Smooth muscle cell of the brain vasculature (primary cell): ENCODE measurements around the gene PDCD1.
"Not testable (repeated sequence)": the region's sequence is repeated elsewhere in the genome, so short reads cannot be mapped to it uniquely, and the experiment has no call there.

Experiments
- DNase-seq: peaks from one replicate; pipeline ENCODE4 v3.0.0-alpha.2; 2012; ENCODE audit warnings: low read depth, low spot score

Gene PDCD1

DNA sequence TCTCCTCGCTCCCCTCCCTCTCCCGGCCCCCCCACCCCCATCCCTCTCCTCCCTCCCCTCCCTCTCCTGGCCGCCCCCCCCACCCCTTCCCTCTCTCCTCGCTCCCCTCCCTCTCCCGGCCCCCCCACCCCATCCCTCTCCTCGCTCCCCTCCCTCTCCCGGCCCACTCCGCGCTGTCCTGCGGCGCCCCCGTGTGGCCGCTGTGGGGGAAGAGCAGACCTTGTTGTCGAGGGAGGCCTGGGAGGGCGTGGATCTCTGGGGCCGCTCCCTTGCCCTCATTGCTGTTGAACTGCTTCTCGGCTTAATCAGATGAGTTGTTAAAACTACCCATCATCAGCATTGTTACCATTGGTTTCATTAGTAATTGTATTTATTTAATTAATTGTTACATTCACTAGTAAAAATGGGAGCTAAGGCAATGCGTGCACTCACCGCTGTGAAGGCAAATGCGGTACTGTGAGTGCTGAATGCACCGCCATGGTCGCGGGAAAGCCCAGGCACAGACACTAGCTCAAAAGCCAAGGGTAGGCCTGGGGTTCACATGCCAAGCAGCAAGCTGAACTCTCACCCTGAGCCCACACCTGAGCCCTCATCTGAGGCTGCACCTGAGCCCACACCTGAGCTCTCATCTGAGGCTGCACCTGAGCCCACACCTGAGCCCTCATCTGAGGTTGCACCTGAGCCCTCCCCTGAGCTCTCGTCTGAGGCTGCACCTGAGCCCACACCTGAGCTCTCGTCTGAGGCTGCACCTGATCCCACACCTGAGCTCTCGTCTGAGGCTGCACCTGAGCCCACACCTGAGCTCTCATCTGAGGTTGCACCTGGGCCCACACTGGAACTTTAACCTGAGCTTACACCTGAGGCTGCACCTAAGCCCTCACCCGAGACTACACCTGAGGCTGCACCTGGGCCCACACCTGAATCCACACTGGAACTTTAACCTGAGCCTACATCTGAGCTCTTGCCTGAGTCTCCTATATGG, 19.6 kb upstream of the PDCD1 start:
- DNase-seq = no peak

DNA sequence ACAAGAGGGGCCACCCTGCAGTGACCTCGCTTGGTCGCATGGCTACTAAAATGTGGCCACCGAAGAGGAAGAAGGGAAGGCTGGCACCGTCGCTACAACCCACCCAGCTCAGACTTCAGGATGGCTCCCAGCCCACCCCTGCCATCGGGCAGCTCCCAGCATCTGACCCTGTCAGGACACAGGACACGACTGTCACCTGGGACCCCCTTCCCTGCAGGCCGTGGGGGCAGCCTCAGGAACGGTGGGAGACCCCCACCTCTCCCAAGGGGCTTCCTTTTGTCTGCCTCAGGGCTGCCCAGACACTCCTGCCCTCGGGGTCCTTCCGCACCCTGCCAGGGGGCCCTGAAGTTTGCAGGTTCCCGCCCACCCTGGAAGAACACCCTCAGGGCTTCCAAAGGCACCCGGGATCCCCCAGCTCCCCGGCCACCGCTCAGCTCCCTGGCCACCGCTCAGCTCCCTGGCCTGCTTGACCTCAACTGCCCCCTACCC, 18.5 kb upstream of the PDCD1 start:
- DNase-seq = no peak

DNA sequence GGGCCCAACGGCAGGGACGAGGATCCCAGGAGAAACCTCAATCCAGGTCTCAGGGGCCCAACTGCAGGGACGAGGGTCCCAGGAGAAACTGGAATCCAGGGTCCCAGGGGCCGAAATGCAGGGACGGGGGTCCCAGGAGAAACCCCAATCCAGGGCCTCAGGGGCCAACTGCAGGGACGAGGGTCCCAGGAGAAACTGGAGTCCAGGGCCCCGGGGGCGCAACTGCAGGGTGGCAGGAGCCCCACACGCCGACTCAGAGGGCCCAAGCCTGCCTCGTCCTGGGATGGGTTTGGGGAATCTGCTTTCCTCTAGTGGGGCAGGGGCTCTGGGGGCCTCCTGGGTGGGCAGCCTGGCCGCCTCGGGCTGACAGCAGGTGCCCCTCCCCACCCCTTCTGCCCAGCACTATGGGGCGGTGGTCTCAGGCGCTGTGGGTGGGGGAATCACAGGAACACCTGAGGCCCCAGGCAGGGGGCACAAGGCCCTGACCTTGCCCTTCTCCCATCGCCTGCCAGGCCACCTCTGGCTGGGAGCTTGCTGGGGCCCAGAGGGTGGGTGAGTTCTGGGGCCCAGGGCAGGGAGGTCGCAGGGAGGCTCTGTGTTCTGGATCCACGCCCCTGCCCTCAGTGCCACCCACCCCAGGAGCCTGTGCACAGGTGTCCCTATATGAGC, 18.0 kb upstream of the PDCD1 start:
- no peak for DNase-seq

DNA sequence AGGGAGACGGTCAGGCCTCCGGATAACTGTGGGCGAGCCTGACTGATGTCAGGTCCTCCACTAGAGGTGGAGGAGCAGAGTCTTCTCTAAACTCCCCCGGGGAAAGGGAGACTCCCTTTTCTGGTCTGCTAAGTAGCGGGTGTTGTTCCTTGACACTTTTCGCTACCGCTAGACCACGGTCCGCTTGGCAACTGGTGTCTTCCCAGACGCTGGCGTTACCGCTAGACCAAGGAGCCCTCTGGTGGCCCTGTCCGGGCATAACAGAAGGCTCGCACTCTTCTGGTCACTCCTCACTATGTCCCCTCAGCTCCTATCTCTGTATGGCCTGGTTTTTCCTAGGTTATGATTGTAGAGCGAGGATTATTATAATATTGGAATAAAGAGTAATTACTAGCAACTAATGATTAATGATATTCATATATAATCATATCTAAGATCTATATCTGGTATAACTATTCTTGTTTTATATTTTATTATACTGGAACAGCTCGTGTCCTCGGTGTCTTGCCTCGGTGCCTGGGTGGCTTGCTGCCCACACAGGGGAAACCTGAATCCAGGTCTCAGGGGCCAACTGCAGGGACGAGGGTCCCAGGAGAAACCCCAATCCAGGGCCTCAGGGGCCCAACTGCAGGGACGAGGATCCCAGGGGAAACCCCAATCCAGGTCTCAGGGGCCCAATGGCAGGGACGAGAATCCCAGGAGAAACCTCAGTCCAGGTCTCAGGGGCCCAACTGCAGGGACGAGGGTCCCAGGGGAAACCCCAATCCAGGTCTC, 17.2 kb upstream of the PDCD1 start:
- DNase-seq = not testable (repeated sequence)

DNA sequence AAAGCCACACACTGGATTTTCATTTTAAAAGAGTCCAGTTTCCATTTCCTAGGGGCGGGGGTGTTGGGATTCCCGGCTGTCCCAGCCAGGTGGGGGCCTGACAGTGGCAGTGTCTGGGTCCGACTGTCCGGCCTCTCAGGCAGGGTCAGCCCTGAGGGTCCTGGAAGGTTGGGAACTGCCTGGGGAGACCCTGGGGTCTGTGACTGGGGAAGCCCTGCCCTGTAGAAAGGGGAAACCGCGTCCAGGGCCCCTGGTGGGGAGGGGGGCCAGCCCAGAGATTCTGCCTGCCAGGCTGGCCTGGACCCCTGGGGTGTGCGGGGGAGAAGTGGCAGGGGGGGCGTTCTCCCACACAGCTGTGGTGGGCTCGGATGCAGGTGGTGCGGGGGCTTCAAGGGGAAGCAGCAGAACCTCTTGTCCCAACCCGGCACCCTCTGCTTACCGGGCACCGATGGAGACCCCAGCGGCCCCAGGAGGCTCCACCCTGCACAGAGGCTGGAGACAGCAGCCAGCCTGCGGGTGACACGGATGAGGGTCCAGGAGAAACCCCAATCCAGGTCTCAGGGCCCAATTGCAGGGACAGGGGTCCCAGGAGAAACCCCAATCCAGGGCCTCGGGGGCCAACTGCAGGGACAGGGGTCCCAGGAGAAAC, 15.7 kb upstream of the PDCD1 start:
- DNase-seq = no peak

DNA sequence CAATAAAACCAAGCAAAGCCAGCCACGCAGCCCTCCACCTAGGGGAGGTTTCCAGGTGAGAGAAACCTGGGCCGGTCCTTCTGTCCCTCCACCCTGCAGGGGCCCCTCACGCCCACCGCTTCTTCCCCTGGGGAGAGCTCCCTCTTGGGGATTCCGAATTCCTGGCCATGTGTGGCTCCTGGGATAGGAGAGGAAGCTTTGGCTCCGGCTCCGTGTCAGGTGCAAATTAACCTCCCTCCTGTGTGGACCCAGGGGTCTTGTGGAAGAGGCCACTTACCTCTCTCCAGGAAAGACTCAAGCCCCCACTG, 15.1 kb upstream of the PDCD1 start:
- DNase-seq = no peak

DNA sequence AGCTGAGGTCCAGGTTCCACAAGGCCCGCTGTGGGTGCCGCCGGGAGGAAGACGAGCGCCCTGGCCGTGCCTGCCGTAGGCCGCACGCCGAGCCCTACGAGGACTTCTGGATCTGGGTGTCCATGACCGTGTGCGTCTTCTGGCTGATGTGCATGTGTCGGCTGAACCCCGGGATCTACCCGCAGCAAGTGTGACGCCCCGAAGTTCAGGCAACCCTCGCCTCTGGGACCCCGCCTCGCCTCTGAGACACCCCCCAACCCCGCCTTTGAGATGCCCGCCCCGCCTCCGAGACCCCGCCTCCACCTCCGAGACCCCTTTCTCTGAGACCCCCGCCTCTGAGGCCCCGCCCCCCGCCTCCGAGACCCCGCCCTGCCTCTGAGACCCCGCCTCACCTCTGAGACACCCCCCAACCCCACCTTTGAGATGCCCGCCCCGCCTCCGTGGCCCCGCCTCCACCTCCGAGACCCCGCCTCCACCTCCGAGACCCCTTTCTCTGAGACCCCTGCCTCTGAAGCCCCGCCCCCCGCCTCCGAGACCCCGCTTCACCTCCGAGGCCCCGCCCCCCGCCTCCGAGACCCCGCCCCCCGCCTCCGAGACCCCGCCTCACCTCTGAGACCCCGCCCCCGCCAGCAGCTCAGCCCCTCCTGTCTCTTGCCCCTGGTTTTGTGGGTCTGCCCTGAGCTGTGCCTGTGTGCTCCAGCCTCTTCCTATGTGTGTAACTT, 14.5 kb upstream of the PDCD1 start:
- DNase-seq = no peak

DNA sequence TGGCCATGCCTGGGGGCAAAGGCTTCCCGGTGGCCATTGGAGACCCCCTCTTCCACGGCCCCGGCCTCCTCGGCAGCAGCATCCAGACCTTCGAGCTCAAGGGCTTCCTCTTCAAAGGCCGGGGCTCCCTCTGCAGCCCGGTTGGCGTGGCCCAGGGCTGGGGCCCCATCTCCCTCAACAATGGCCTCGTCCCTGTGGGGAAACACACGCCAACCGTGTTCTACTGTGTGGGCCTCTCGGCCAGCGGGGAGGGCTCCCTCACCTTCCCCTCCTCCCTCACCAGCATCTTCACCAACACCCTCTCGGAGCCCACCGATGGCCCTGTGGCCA, 13.6 kb upstream of the PDCD1 start:
- no peak for DNase-seq

DNA sequence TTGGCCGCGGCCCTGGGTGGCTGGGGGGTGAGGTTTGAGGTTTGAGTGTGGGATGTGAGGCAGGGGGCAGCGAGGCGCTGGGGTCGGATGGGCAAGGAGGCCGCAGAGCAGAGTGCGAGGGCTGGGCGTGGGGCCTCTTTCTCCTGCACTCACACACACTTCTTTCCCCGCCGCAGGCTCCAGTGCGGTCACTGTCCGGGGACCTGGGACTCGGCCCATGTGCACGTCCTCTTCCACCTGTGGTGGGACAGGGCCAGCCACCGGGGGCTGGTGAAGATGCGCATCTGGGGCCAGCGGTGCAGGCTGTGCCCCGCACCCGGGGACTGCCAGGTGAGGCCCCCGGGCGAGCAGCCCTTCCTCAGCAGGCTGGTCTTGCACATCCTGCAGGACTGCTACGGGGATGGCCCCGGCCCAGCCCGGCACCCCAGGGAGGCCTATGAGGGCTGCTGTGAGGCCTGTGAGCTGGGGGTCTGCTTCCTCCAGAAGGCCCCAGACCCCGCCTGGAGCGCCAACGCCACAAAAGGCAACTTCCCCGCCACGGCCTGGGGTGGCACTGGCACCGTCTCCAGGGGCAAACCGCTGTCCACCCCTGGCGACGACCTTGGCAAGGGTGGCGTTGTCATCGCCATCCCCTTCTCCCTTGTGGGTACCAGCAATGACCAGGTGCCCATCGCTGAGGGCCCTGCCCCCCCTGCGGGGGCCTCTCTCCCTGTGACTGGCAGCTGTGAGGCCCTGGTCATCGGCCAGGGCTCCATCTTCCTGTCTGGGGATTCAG, 13.0 kb upstream of the PDCD1 start:
- no peak for DNase-seq

DNA sequence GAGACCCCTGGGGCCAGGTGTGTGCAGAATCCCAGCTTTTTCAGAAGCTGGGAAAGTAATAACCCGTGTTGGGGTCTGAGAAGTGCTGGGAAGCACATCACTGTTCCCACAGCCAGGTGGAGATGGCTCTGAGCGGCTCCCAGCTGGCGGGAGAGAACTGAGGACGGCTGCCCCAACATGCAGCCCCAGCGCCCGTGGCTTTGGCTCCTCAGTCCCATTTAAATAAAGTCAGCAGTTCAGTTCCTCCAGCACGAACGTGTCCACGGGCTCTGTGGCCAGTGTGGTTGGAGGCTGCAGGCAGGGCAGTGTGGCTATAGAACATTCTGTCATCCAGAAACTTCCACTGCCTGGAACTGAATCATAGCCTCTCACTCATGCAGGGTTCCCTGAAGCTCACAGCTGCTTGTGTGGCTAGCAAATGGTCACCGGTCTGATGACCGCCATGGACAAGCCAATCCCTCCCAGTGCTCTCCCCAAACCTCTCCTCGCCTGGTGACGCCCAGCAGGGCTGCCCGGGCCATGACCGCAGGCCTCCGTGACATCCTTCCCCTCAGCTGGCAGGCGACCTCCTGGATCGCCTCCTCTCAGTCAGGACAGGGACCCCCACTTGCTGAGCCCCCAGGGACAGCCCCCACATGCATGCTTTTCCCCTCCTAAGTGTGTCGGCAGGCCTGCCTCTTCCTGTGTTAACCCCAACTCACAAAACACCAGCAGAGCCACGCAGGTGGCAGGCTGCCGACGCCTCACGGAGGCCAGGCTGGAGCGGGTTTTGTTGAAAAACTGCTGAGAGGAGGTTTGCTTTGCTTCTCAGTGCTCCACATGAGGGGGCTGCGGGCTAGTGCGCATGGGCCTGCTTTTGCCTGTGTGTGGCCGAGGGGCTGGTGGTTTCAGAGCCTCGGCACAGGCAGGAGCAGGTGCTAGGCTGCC, 12.2 kb upstream of the PDCD1 start:
- no peak for DNase-seq

DNA sequence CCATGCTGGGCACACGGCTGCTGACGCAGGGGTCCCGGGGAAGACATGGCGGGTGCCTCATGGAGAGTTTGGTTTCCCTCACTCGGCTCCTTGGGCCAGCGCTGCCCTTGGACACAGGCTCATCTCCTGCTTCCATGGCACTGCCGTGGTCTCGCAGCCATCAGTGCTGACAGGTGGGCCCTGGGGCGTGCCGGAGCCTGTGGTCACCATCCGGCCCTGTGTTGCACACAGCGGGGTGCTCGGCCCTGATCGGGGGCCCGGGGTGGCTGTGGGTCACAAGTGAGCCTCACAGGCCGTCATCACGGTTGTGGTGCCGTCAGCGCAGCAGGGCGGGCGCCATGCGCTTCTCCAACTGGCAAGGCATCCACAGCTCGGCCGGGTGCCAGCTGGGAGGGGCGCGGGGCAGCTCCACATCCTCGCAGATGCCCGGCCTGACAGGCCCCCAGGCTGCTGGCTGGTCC, 11.4 kb upstream of the PDCD1 start:
- DNase-seq = no peak

DNA sequence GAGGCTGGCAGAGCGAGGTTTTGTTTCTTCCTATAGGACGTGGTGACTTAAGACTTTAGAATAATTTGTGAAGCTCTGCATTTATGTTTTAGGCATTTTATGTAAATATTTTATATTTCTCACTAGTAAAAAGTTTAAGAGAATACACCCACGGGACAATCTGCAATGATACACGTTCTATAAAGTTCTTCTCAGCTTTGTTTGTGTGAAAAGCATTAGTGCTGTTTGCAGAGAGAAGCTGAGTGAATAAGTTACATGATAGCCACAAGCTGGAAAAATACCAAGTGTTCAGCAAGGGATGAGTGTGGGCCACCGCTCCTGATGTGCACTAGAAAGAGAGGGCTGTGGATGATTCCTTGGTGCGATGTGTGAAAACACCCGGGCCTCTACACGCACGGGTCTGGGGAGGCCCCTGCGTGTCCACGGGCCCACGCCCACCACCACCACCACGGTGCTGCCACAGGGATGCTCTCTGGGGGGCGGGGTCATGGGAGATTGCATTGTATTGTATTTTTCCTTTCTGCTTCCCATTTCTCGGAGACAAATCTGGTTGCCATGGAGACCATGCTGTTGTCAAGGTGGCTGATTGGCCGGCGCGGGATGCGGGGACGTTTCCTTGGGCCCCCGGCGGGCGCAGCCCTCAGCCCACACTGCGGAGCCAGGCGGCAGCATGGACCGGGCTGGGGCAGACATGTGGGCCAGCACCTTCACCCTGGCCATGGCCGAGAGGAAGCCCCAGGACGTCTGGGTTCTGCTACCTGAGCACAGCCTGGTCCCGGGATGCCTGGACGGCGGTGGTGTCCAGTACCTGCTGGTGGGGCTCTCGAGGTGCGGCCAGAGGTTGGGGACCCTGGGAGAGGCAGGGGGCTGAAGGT, 10.6 kb upstream of the PDCD1 start, which contains the start of gene RTP5:
TSS of gene RTP5 (plus strand) at position 643 of the 875 bp plus-strand sequence. CDS start at position 671, 28 bp downstream.
- DNase-seq = no peak

DNA sequence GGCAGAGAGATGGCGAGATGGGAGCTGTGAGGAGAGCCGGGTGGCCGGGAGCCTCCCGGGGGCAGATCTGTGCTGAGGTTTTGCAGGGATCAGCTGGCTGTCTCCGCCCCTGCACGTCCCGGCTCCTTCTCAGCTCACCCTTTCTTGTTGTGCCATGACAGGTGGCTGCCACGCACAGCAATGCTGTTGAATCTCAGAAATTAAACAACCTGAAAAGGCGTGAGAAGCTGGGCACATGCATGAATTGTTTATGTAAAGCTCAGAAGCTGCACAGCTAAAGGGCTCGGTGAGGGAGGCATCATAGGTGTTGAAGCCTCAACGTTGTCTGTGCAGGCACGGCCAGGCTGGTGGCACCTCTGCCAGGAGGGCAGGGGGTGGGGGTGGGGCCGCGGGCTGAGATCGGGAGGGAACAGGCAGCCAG, 10.0 kb upstream of the PDCD1 start:
- no peak for DNase-seq

DNA sequence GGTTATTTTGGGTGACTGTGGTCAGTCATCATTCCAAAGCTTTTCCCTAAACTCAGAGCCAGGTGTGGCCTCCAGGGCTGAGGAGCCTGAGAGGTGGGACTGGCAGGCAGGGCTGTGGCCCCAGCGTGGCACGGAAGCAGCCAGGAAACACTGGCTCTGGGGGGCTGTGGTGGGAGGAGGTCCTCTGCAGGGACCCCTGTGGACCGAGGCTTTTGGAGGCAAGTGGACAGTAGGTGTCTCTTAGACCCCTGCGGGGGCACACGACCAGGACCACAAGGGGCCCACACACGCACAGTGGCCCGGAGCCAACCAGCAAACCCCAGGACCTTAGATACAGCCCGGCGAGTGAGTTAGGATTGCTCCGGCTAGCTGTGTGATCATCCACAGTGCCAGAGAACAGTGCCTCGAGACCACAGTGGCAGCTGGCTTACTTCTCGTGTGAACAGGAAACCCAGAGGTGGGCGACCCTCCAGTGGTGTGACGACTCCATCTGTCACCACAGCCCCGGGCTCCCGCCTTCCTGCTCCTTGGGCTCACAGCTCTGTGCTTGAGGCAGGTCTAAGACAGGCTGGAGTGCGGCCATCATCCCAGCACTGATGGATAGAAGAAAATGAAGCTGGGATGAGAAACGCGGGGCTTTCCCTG, 9.2 kb upstream of the PDCD1 start:
- DNase-seq = no peak

DNA sequence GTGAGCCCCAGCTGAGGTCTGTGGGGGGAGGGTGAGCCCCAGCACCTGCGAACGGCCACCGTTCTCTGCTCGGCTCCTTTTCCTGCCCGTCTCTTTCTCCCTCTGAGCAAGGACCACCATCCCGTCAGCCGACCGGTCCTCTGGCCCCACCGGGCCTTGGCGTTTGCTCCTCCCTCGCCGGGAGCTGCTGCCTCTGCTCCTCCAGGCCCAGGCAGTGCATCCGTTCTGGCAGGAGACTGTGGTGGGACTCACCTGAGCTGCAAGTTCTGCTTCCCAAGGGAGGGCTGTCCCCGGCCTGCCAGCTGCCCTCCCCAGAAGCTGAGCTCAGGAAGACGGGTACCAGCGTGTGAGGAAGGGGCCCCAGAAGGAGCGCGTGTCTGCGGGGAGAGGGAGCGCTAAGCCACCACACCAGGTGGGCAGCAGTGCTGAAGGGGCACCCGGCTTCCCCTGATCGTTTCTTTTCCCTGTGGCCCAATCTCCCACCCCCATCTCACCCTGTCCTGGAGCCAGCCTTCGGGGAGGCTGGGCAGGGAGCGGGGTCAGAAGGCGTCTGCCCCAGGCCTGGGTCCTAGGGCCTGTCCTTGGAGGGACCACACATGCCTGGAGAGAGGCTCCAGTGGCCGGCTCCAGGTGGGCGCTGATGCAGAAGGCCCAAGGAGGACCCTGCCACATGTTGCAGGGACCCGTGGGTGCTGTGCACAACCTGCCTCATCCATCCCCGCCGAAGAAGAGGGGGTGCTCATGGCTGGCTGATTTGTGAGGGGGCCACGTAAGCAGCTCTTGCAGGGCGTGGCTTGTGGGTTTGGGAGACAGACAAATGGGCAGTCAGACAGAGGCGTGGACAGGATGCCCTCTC, 8.3 kb upstream of the PDCD1 start:
- no peak for DNase-seq

DNA sequence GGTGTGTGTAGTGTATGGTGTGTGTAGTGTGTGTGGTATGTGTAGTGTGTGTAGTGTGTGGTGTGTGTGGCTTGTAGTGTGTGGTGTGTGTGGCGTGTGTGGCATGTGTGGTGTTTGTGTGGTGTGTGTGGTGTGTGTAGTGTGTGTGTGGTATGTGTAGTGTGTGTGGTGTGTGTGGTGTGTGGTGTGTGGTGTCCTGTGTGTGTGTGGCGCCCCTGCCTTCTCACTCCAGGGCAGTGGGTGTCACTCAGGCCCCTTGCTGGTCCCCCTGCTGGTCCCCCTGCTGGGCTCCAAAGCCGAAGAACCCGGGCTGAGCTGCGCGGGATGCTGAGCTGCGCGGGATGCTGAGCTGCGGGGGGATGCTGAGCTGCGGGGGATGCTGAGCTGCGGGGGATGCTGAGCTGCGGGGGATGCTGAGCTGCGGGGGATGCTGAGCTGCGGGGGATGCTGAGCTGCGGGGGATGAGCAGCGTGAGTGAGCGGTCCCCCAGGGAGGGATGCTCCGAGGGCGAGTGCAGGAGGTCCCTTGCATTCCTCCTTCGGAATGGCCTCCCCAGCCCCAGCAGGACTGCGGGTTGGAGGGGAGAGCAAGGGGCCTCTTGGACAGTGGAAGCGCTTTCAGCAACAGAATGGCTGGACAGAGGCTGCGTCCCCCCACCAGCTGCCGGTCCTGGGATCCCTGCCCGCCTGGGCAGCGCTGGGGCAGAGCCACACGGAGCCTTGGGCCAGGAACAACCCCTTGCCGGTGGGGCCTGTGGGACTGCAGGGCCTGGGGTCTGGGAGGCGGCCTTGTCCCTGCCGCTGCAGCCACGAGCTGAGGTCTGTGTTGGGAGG, 7.5 kb upstream of the PDCD1 start:
- DNase-seq = no peak
